Right atrium auricular region (tissue), 2 donors: ENCODE measurements around the gene PTPN12. TPM values are rescaled to one million over a fixed set of nuclear protein-coding genes. Genes with fewer than 3 reads are reported as not detected.

Source experiments
- DNase-seq: peaks from one replicate; pipeline ENCODE4 v3.0.0-alpha.2; 2019; ENCODE audit warnings: low spot score
- H3K27ac ChIP-seq, 2 donors: fragments of 200-600 bp; sonication (generic); 1 replicate in 1 of 2; 2 replicates in 1 of 2; pipeline ENCODE4 v1.5.1; 2016 to 2019
- H3K27me3 ChIP-seq, 2 donors: fragments of 200-600 bp; sonication (generic); one replicate each; pipeline versions ENCODE4 v1.5.1 to v1.6.0; 2017 to 2019
- H3K36me3 ChIP-seq: fragments of 200-600 bp; sonication (generic); one replicate; pipeline ENCODE4 v1.5.1; 2016
- H3K4me1 ChIP-seq, 2 donors: fragments of 200-600 bp; sonication (generic); one replicate each; pipeline versions ENCODE4 v1.5.1 to v1.6.0; 2017 to 2019
- H3K4me3 ChIP-seq, 2 donors: fragments of 200-600 bp; sonication (generic); 1 replicate in 1 of 2; 2 replicates in 1 of 2; pipeline ENCODE4 v1.5.1; 2017 to 2019; ENCODE audit warnings: mild to moderate bottlenecking in 1 of 2, moderate library complexity in 1 of 2
- H3K9me3 ChIP-seq, 2 donors: fragments of 200-600 bp; sonication (generic); one replicate each; pipeline ENCODE4 v1.5.1; 2019
- CTCF ChIP-seq, 2 donors: fragments of 200-600 bp; sonication (generic); IDR thresholded peaks; one replicate each; pipeline ENCODE4 v1.5.1; 2019; ENCODE audit warnings: antibody characterized with exemption in 2 of 2
- total RNA-seq, 2 donors: library from RNA; depleted of rRNA; stranded (reverse); fragments of >200 nt; gene quantifications; one replicate each; pipeline ENCODE4 v1.1.0, GENCODE V29; 2016

The PTPN12 gene
- total RNA-seq, 2 donors from 2014 or later = 38.8 to 54.2 TPM

DNA sequence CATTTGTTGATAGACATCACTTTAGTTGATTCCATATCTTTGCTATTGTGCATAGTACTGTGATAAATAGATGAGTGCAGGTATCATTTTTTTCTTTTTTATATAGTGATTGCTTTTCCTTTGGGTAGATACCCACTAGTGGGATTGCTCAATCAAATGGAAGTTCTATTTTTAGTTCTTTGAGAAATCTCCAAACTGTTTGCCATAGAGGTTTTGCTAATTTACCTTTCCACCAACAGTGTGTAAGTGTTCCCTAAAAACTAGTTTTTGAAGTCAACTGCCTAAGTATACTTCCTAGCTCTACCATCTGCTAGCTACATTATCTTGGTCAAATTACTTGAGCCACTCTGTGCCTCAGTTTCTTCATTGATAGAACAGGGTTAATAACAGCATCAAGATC, 127.6 kb downstream of the PTPN12 start:
- H3K36me3 ChIP-seq = no peaks in the 10 kb centered on the region
- TF ChIP-seq CTCF (IDR thresholded peaks at IDR 0.05) = no peak
- H3K4me3 ChIP-seq = no peak overlapping the region

GRCh38 chr7:77665161-77665560, 128.1 kb downstream of the PTPN12 start:
- Histone ChIP-seq H3K36me3 (no peaks in the 10 kb centered on the region), H3K27me3 (no peaks in the 10 kb centered on the region), H3K9me3 (no peaks in the 10 kb centered on the region), H3K4me1 (no peaks in the 10 kb centered on the region), H3K4me3 (no peak overlapping the region), H3K27ac (no peak overlapping the region)
- no peak for DNase-seq
- TF ChIP-seq CTCF (IDR thresholded peaks at IDR 0.05) = no peak

More for the DNA sequence above, 127.6 kb downstream of the PTPN12 start:
- Histone ChIP-seq H3K4me1 (no peaks in the 10 kb centered on the region), H3K9me3 (no peaks in the 10 kb centered on the region), H3K27ac (no peak overlapping the region), H3K27me3 (no peaks in the 10 kb centered on the region)
- DNase-seq = no peak

- Histone ChIP-seq H3K36me3 (no peaks in the 10 kb centered on the region), H3K9me3 (no peaks in the 10 kb centered on the region), H3K27me3 (no peaks in the 10 kb centered on the region), H3K4me1 (no peaks in the 10 kb centered on the region), H3K27ac (no peak overlapping the region), H3K4me3 (no peak overlapping the region)
- no peak for DNase-seq
- TF ChIP-seq CTCF (IDR thresholded peaks at IDR 0.05) = no peak
Observed at GRCh38 chr7:77667459-77668086, 130.5 kb downstream of the PTPN12 start.

- no peak overlapping the region for H3K4me3 ChIP-seq
- H3K4me1 ChIP-seq = no peaks in the 10 kb centered on the region
- no peaks in the 10 kb centered on the region for H3K27me3 ChIP-seq
- TF ChIP-seq CTCF (IDR thresholded peaks at IDR 0.05) = no peak
- H3K36me3 ChIP-seq = no peaks in the 10 kb centered on the region
- DNase-seq = no peak
- no peak overlapping the region for H3K27ac ChIP-seq
- H3K9me3 ChIP-seq = no peaks in the 10 kb centered on the region
Observed at GRCh38 chr7:77674878-77675277, 137.8 kb downstream of the PTPN12 start.

GRCh38 chr7:77679608-77680007, 142.5 kb downstream of the PTPN12 start:
- Histone ChIP-seq H3K27me3 (no peaks in the 10 kb centered on the region), H3K36me3 (peaks cover 6% of the 10 kb centered on the region), H3K4me1 (peaks cover 0 to 3% of the 10 kb centered on the region in 2 donors), H3K27ac (no peak overlapping the region), H3K4me3 (no peak overlapping the region), H3K9me3 (no peaks in the 10 kb centered on the region)
- no peak for TF ChIP-seq CTCF (IDR thresholded peaks at IDR 0.05)
- no peak for DNase-seq

DNA sequence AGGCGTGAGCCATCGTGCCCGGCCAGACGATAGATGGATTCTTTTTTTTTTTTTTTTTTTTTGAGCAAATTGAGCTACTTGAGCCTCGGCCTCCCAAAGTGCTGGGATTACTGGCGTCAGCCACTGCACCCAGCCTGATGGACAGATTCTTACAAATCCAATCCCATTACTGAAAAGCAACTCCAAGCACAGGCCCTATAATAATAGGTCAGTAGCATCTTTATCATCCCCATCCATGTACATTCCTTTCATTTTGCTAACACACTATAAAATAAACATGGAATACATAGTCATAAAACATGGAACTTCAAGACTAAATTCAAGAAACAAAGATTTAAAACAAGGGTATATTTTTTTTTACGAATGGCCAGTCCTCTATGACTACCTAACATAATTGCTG, 143.2 kb downstream of the PTPN12 start:
- no peak for DNase-seq
- Histone ChIP-seq H3K4me3 (no peak overlapping the region), H3K27ac (no peak overlapping the region), H3K36me3 (peaks cover 6% of the 10 kb centered on the region), H3K9me3 (no peaks in the 10 kb centered on the region), H3K27me3 (no peaks in the 10 kb centered on the region), H3K4me1 (peaks cover 0 to 3% of the 10 kb centered on the region in 2 donors)
- no peak for TF ChIP-seq CTCF (IDR thresholded peaks at IDR 0.05)
